Islet precursor cell (in vitro differentiated cells): Measurements from ENCODE around the gene PPP6R3.
A peak's percentile ranks its signal among the peaks of the same experiment; 100 is the strongest.

ENCODE experiments used
- DNase-seq: peaks from one replicate; pipeline ENCODE4 v3.0.0-alpha.2; 2018

PPP6R3 gene

DNA sequence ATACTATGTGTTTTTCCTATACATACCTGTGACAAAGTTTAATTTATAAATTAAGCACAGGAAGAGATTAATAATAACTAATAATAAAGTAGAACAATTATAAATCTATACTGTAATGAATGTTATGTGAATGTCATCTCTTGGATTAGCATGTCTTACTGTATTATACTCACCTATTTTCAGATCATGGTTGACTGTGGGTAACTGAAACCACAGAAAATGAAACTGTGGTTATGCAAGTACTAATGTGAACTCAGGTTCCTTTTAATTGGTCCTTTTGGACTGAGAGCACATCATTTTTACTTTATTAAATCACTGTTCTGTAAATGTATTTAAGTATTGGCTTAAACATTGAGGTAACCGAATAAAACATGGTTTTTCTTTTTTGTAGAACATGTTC lies 108.8 kb downstream of the PPP6R3 start:
- no peak for DNase-seq

GRCh38 chr11:68570691-68571090 lies 110.1 kb downstream of the PPP6R3 start:
- no peak for DNase-seq

DNA sequence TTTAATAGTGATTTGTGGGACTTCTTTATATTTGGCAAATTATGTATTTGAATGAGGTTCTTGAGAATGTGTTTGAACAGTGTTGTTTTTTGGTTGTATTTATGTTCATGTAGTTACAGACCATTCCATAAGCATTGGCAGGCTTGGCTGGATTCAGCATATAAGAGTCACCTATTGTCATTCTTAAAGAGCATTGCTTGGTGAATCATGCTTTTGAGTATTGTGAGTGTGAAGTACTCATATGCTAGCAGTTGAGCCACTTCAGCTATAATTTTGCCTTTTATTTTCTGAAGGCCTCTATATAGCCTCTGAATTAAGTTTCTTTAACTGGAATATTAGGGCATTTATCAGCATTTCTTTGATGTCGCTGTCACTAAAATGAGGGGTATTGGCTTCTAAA lies 113.8 kb downstream of the PPP6R3 start:
- no peak for DNase-seq

DNA sequence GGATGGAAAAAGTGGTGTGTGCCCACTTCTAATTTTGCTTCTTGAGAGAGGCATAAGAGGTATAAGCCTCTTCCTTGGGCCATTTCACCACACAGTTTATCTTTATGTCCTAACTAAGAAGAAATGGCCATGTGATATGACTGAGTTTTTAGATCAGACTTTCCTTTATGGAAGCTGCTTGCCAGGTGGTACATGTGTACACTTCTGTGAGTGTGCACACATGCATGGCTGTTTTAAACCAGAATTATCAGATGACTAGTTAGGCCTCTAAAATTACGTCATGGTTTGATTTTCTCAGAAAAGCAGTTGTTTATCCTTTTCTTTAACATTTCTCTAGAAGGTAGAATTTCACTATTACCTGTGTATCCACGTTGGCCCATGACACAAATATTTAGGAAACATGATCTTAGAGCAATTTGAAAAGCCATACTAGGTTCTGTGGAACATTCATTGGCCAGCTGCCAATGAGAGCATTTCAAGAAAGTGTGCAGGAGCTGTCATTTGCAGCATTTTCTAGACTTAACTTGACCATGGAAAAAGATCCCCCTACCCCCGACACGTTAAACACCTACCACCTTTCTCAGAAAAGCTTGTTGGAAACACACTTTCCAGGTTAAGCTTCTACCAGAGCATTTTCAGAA lies 114.6 kb downstream of the PPP6R3 start:
- DNase-seq = no peak

GRCh38 chr11:68579455-68579854 lies 118.9 kb downstream of the PPP6R3 start:
- no peak for DNase-seq

GRCh38 chr11:68581439-68581838 lies 120.9 kb downstream of the PPP6R3 start:
- DNase-seq = no peak

GRCh38 chr11:68581901-68582300 lies 121.3 kb downstream of the PPP6R3 start:
- DNase-seq = no peak

DNA sequence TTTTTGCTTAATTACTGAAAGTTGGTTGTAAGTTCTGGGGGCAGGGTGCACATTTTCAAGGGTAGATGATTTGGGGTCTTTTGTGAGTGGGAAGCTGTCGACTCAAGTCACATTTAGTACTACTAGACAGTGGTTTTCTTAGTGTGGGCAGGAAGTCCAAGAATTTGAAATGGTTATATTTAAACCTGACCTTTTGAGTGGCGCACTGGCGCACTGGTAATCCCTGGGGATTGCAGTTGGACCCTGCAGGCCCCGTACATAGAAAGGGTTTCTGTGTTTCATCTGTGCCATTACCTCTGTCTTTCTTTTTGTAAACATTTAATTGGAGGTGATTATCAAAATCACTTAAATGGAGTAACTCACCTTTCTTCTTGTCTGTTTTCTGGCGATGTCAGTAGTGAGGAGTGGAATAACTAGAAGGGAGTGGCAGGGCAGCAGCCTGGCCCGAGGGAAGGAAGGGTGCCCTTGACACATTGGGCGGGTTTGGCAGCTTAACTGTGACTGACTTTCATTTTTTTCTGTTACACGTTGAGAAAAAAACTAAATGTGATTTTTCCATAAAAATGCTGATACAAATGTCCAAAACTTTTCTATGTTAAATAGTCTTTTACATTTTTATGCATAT lies 122.0 kb downstream of the PPP6R3 start:
- no peak for DNase-seq

GRCh38 chr11:68583041-68583446 lies 122.5 kb downstream of the PPP6R3 start:
- DNase-seq = no peak

GRCh38 chr11:68584097-68584496 lies 123.5 kb downstream of the PPP6R3 start:
- DNase-seq = peak; percentile 73

- DNase-seq = no peak
These were observed 124.5 kb downstream of the PPP6R3 start for GRCh38 chr11:68584991-68585524.

DNA sequence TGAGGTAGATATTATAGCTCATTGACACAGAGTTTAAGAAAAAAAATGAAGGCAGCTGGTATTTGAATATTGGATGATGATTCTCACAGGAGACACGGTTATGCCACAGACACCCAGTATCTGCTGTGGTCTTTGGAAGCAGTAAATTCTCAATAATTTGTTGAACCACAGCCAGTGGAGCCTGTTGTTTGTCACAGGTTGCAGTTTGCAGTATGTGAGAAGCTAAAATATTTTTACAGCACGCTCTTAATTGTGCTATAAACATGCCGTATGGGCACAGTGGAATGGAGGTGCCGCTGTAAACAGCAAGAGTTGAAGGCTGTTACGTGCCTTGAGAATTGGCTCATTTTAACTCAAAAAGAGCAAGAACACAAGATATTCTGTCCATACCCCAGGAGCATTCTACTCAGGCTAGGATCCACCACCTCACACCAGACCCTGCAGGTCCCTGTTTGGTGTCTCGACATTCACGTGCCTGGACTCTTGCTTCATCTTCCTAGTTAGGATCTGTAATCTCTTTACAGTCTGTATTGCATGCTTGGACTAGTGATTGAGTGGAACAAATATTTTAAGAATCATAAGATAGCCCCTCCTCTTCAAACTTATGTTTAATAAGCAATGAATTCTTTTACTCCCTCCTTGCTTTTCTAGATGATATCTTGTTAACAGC lies 129.1 kb downstream of the PPP6R3 start:
- no peak for DNase-seq

DNA sequence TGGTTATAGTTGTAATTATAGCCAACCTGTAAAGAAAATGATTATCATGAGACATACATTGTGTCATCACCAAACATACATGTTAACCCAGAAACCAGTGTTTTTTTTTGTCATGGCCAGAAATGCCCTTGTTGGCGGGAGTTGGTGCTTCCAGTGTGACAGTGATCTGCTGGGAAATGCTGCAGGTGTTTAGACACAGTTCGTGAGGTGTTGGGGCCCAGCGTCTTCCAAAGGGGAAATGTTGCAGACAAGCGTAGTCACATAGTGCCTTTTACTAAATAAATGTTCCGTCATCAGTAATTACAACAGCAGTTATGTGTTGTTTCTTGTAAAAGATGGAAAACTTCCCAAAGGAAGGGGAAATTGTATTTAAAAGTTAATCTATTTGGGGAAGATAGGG lies 131.2 kb downstream of the PPP6R3 start:
- DNase-seq = no peak

GRCh38 chr11:68593441-68593840 lies 132.9 kb downstream of the PPP6R3 start:
- DNase-seq = no peak

GRCh38 chr11:68594123-68594522 lies 133.6 kb downstream of the PPP6R3 start:
- DNase-seq = no peak

GRCh38 chr11:68596231-68596630 lies 135.7 kb downstream of the PPP6R3 start:
- DNase-seq = no peak

GRCh38 chr11:68598816-68599653 lies 138.5 kb downstream of the PPP6R3 start:
- DNase-seq = no peak

- DNase-seq = no peak
These were observed 140.6 kb downstream of the PPP6R3 start for GRCh38 chr11:68601147-68601546.

DNA sequence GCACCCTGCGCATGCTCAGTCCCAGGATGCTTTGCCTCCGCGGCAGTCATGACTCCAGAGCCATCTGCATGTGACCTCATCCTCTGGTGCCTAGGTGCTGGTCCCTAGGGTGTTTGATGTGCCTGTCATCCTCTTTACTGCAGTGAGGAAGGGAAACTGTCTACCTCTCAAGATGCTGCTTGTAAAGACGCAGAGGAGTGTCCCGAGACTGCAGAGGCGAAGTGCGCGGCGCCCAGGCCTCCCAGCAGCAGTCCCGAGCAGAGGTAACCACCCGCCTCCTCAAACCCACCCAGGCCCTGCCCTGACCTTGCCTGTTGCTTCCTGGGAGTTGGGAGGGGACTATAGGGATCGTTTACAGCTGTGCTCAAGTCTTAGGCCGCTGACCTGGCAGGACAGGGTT lies 149.2 kb downstream of the PPP6R3 start:
- DNase-seq = no peak

GRCh38 chr11:68610452-68611116 lies 150.0 kb downstream of the PPP6R3 start:
- no peak for DNase-seq

DNA sequence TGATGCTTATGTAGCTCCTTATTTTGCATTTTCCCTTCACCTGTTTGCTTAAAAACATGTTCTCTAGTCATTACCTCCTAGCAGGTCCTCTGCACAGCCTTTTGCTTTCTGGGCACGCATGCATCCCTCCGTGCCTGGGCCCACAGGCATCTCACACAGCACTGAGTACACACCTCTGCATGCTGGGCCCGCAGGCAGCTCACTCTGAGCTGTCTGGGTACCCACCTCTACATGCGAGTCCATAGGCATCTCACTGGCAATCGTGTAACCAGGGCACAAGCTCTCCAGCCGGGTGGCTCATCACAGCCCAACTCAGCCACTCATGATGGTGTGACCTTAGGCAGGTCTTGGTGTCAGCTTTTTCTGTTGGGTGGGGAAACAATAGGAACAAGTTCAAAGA lies 155.1 kb downstream of the PPP6R3 start:
- DNase-seq = no peak

- DNase-seq = no peak
These were observed 157.6 kb downstream of the PPP6R3 start for GRCh38 chr11:68617925-68618809.
